ENCODE measurements around the gene BAX.

The BAX gene

GRCh38 chr19:48968179-48968661 is 13.5 kb downstream of the BAX start:
- CTCF ChIA-PET = no interaction called here
- DNase-seq (ENCODE audit: extremely low spot score) = no peak
- POLR2A ChIA-PET = interaction anchor here (1.2 to 1.8 kb wide), 3 partner anchors 14 to 96 kb away, joined by 4 to 7 read pairs (median 5); partner anchors contain the start of genes BAX, GYS1, PPP1R15A and RUVBL2
- TF ChIP-seq ELF4 (IDR thresholded peaks at IDR 0.05) = no peak
- TF ChIP-seq NFRKB (IDR thresholded peaks at IDR 0.05) = no peak
- no peak for TF ChIP-seq HDGF (IDR thresholded peaks at IDR 0.05; ENCODE audit: borderline replicate concordance)
- TF ChIP-seq CTBP1 (IDR thresholded peaks at IDR 0.05; ENCODE audit: borderline replicate concordance) = no peak
- TF ChIP-seq LEF1 (IDR thresholded peaks at IDR 0.05; ENCODE audit: borderline replicate concordance) = no peak
- no peak for TF ChIP-seq PKNOX1 (IDR thresholded peaks at IDR 0.05)
- TF ChIP-seq L3MBTL2 (conservative IDR thresholded peaks at IDR 0.05) = no peak
- TF ChIP-seq SUZ12 (IDR thresholded peaks at IDR 0.05) = no peak
- no peak for TF ChIP-seq BHLHE40 (IDR thresholded peaks at IDR 0.05; ENCODE audit: borderline replicate concordance)

- POLR2A ChIA-PET = interaction anchor here (1.4 to 1.5 kb wide), 2 partner anchors 35 to 97 kb away, joined by 4 to 5 read pairs; partner anchors contain the start of genes DHDH and PPP1R15A
- CTCF ChIA-PET = no interaction called here
- DNase-seq (ENCODE audit: extremely low spot score) = no peak
- no peak for TF ChIP-seq BHLHE40 (IDR thresholded peaks at IDR 0.05; ENCODE audit: borderline replicate concordance)
- TF ChIP-seq NFRKB (IDR thresholded peaks at IDR 0.05) = no peak
- no peak for TF ChIP-seq LEF1 (IDR thresholded peaks at IDR 0.05; ENCODE audit: borderline replicate concordance)
- TF ChIP-seq FOXK2 (IDR thresholded peaks at IDR 0.05) = no peak
- no peak for TF ChIP-seq TARDBP (IDR thresholded peaks at IDR 0.05)
- no peak for TF ChIP-seq HDGF (IDR thresholded peaks at IDR 0.05; ENCODE audit: borderline replicate concordance)
- no peak for TF ChIP-seq ELF4 (IDR thresholded peaks at IDR 0.05)
- no peak for TF ChIP-seq ZNF384 (IDR thresholded peaks at IDR 0.05)
- no peak for TF ChIP-seq PKNOX1 (IDR thresholded peaks at IDR 0.05)
- no peak for TF ChIP-seq FOXA1 (IDR thresholded peaks at IDR 0.05)
These were observed 14.1 kb downstream of the BAX start for GRCh38 chr19:48968813-48969218.

GRCh38 chr19:48969276-48970138 is 14.8 kb downstream of the BAX start:
- TF ChIP-seq CTBP1 (IDR thresholded peaks at IDR 0.05; ENCODE audit: borderline replicate concordance) (no peak), LEF1 (IDR thresholded peaks at IDR 0.05; ENCODE audit: borderline replicate concordance) (no peak), ELF4 (IDR thresholded peaks at IDR 0.05) (no peak), FOXM1 (IDR thresholded peaks at IDR 0.05; ENCODE audit: borderline replicate concordance) (no peak), ARNT (IDR thresholded peaks at IDR 0.05) (no peak), HDGF (IDR thresholded peaks at IDR 0.05; ENCODE audit: borderline replicate concordance) (no peak), SP1 (IDR thresholded peaks at IDR 0.05) (no peak), PKNOX1 (IDR thresholded peaks at IDR 0.05) (no peak)
- CTCF ChIA-PET = interaction anchor here (1.2 to 2.1 kb wide), 5 partner anchors 8 to 174 kb away, joined by 3 to 10 read pairs (median 7); partner anchors contain the start of genes GYS1 and RUVBL2
- POLR2A ChIA-PET = interaction anchor here (0.7 to 1.8 kb wide), 3 partner anchors 15 to 97 kb away, joined by 3 to 13 read pairs (median 4); partner anchors contain the start of genes DHDH and PPP1R15A
- no peak for DNase-seq (ENCODE audit: extremely low spot score)

GRCh38 chr19:48970139-48970766 is 15.6 kb downstream of the BAX start:
- ChIA-PET CTCF (interaction anchor here (0.6 to 2.1 kb wide), 16 partner anchors 9 to 259 kb away, joined by 3 to 10 read pairs (median 4); partner anchors contain the start of genes BAX, BCAT2, GYS1 and NUCB1), POLR2A (interaction anchor here (0.7 to 1.8 kb wide), 6 partner anchors 15 to 175 kb away, joined by 3 to 13 read pairs (median 4); partner anchors contain the start of genes BAX, DHDH, GYS1 and PPP1R15A)
- TF ChIP-seq NFRKB (IDR thresholded peaks at IDR 0.05) (no peak), FOXM1 (IDR thresholded peaks at IDR 0.05; ENCODE audit: borderline replicate concordance) (no peak), TARDBP (IDR thresholded peaks at IDR 0.05) (no peak), ARNT (IDR thresholded peaks at IDR 0.05) (no peak), HDGF (IDR thresholded peaks at IDR 0.05; ENCODE audit: borderline replicate concordance) (no peak), SP1 (IDR thresholded peaks at IDR 0.05) (no peak), CTBP1 (IDR thresholded peaks at IDR 0.05; ENCODE audit: borderline replicate concordance) (no peak), BHLHE40 (IDR thresholded peaks at IDR 0.05; ENCODE audit: borderline replicate concordance) (no peak), PKNOX1 (IDR thresholded peaks at IDR 0.05) (no peak), LEF1 (IDR thresholded peaks at IDR 0.05; ENCODE audit: borderline replicate concordance) (no peak), ZNF384 (IDR thresholded peaks at IDR 0.05) (no peak), FOXK2 (IDR thresholded peaks at IDR 0.05) (no peak), ELF4 (IDR thresholded peaks at IDR 0.05) (no peak), FOXA1 (IDR thresholded peaks at IDR 0.05) (no peak), L3MBTL2 (conservative IDR thresholded peaks at IDR 0.05) (no peak), SUZ12 (IDR thresholded peaks at IDR 0.05) (no peak)
- no peak for DNase-seq (ENCODE audit: extremely low spot score)

Measured in HEK293T (cell line).